ENCODE measurements around the gene DECR2. TPM values are rescaled to one million over a fixed set of nuclear protein-coding genes. Genes with fewer than 3 reads are reported as not detected.

The DECR2 gene, protein sequence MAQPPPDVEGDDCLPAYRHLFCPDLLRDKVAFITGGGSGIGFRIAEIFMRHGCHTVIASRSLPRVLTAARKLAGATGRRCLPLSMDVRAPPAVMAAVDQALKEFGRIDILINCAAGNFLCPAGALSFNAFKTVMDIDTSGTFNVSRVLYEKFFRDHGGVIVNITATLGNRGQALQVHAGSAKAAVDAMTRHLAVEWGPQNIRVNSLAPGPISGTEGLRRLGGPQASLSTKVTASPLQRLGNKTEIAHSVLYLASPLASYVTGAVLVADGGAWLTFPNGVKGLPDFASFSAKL
- 100 to 1,000 TPM in 1 of 4 donors, 10 to 100 TPM in 3; 10.6 to 106 (median 31.9) TPM for total RNA-seq

DNA sequence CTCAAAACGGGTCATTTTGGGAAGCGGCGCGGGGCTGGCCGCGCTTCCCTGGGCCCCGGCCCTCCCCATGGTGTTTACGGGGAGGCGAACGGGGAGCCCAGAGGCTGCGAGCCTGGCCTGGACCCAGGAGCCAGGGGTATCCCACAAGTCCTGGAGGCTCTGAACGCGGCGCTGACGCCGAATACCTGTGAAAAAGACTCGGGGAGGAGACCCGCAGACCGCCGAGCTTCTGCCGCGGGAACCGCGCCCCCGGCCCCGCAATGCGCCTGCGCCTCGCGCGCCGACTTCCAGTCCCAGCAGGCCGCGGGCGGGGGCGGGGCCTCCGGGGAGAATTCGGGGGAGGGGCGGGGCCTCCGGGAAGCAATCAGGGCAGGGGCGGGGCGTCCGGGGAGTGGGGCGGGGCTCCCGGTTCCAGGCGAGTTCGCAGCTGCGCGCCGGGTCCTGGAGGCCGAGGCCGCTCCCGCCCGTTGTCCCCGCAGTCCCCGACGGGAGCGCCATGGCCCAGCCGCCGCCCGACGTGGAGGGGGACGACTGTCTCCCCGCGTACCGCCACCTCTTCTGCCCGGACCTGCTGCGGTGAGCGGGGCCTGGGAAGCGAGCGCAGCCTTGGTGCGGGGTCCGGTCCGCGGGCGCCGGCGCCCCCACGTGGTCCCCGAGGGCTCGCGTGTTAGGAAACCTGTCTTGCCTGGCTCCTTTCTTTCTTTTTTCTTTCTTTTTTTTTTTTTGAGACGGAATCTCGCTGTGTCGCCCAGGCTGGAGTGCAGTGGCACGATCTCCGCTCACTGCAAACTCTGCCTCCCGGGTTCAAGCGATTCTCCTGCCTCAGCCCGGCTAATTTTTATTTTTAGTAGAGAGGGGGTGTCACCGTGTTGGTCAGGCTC, at the start of gene DECR2:
DECR2 (plus strand) TSS at position 418 of the 881 bp plus-strand sequence; CDS start at position 497, 79 bp downstream.
- intact Hi-C loops (cut with DNase I; ENCODE audit: low total_unique reads), result no loop called here
- peak within 1 kb of the TSS; percentile 70 to 84 for H3K4me3 ChIP-seq
- TF ChIP-seq, protein P1, sequence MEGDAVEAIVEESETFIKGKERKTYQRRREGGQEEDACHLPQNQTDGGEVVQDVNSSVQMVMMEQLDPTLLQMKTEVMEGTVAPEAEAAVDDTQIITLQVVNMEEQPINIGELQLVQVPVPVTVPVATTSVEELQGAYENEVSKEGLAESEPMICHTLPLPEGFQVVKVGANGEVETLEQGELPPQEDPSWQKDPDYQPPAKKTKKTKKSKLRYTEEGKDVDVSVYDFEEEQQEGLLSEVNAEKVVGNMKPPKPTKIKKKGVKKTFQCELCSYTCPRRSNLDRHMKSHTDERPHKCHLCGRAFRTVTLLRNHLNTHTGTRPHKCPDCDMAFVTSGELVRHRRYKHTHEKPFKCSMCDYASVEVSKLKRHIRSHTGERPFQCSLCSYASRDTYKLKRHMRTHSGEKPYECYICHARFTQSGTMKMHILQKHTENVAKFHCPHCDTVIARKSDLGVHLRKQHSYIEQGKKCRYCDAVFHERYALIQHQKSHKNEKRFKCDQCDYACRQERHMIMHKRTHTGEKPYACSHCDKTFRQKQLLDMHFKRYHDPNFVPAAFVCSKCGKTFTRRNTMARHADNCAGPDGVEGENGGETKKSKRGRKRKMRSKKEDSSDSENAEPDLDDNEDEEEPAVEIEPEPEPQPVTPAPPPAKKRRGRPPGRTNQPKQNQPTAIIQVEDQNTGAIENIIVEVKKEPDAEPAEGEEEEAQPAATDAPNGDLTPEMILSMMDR (IDR thresholded peaks at IDR 0.05), result peak; percentile 51 to 77 (median 69)
- TF ChIP-seq POLR2A (IDR thresholded peaks at IDR 0.05), result peak; percentile 83 to 87
- DNase-seq, result peak; percentile 96
- H3K4me1 ChIP-seq, result peaks cover 2% of the 10 kb centered on the region in 2 donors
- H3K27me3 ChIP-seq, result no peaks in the 10 kb centered on the region
- no peaks in the 10 kb centered on the region for H3K9me3 ChIP-seq
- peak within 1 kb of the TSS; percentile 92 for H3K27ac ChIP-seq
- no peaks in the 10 kb centered on the region for H3K36me3 ChIP-seq

DNA sequence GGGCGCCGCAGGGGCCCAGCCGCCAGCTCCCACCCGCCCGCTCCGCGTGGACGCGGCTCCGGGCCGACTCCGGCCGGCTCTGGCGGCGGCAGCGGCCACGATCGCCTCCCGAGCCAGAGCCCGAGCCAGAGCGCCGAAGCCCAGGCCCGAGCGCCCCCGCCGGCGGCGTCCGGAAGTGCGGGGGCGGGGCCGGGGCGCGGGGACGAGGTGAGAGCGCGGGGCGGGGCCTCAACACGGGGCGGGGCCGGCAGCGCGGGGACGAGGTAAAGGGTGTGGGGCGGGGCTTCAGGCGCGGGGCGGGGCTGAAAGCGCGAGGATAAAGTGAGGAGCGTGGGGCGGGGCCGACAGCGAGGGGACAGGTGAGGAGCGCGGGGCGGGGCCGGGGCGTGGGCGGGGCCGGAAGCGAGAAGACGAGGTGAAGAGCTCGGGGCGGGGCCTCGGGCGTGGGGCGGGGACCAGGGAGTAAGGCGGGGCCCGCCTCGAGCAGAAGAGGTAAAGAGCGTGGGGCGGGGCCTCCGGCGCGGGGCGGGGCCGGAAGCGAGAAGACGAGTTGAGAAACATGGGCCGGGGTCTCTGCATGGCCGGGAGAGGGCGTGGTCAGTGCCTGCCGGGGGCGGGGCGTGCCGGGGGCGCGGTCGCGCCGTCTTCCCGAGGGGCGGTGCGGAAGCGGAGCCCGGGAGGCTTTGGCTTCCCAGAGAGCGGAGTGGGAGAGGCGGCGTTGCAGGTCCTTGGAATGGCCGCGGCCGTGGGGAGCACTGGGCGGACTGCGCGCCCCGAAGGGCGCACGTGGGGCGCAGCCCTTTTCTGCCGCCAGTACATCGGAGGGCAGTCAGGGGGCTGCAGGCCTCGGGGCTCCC, 48.9 kb upstream of the DECR2 start, which contains the start of gene AXIN1:
AXIN1 (minus strand) TSS at position 177 of the 857 bp plus-strand sequence. CDS start 5,698 bp downstream, outside the sequence.
- peak within 1 kb of the TSS; percentile 77 to 78 for H3K27ac ChIP-seq
- DNase-seq, result peak; percentile 99 to 100
- peak within 1 kb of the TSS; percentile 30 to 79 for H3K4me3 ChIP-seq
- intact Hi-C loops (cut with DNase I; ENCODE audit: low total_unique reads), result no loop called here
- no peaks in the 10 kb centered on the region for H3K9me3 ChIP-seq
- H3K27me3 ChIP-seq, result no peaks in the 10 kb centered on the region
- H3K4me1 ChIP-seq, result peaks cover 0 to 6% of the 10 kb centered on the region in 2 donors
- TF ChIP-seq, protein P1 (IDR thresholded peaks at IDR 0.05), result peak in 3 of 4 experiments; percentile 61 to 79 (median 78)
- peak; percentile 58 to 75 for TF ChIP-seq POLR2A (IDR thresholded peaks at IDR 0.05)
- H3K36me3 ChIP-seq, result no peaks in the 10 kb centered on the region

DNA sequence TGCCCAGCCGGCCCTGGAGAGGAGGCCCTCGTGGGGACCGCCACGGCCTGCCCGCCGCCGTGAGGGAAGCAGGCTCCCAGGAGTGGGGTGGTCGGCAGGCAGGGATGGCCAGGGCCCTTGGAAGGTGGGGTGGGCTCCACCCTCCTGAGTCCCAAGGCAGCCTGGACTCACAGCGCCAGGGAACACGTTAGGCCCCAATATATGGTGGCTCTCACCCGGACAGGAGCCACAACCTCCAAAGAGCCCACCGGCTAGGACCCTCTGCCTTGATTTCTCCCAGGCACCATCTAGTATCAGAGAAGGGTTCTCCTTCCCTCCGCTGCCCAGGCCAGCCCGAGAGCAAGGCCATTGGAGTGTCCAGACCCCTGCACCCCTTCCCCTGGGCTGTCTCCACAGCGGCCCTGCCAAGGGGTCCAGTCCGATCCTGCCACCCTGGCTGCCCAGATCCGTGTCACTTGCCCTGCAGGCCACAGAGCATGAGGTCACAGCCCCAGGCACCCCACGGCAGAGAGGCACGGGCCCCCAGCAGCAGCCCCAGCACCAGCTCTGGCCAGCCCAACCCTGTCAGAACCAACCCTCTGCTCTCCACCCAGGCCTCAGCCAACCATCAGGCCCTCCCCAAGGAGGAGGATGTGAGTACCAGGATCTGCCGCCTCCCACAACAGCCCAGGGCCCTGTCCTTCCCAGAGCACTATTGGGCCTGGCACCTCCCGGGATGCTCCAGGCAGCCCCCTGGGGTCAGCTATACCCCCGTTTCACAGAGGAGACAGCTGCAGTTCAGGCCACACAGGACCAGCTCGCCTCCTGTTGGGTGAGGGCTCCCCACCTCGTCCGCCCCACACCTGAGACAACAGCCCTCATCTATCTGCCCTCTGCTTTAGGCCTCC, 48.0 kb upstream of the DECR2 start:
- peak overlapping the region; percentile 3 to 33 for H3K4me3 ChIP-seq
- H3K9me3 ChIP-seq, result no peaks in the 10 kb centered on the region
- DNase-seq, result peak in 1 of 2 donors; percentile 40
- no peaks in the 10 kb centered on the region for H3K27me3 ChIP-seq
- peaks cover 0 to 6% of the 10 kb centered on the region in 2 donors for H3K4me1 ChIP-seq
- intact Hi-C loops (cut with DNase I; ENCODE audit: low total_unique reads), result no loop called here
- no peaks in the 10 kb centered on the region for H3K36me3 ChIP-seq
- TF ChIP-seq POLR2A (IDR thresholded peaks at IDR 0.05), result no peak
- TF ChIP-seq, protein P1 (IDR thresholded peaks at IDR 0.05), result no peak
- H3K27ac ChIP-seq, result peak overlapping the region; percentile 23 to 77

DNA sequence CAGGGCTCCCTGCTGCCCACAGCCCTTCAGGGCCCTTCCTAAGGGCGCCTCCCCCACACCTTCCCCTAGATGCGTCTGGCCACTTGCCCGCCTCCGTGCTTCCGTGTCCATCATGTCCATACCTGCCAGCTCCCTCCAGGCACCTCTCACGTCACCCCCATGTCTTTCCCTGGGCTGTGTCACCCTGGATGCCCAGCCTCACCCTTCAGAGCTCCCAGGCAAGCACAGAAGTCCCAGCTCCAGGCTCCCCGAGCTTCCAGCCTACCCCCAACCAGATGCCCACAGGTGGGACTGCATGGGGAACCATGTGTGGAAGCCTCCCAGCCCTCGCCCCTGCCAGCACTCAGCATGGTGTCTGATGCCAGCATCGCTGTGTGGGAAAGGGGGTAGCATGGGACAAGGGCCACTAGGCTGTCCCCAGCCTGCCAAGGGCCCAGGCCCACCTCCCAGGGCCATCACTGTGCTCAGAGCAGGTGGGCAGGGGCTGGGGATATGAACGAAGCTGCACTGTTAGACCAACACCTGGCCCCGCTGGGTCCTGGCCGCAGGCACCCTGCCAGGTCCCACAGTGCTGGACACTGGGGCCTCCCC, 47.3 kb upstream of the DECR2 start:
- Histone ChIP-seq H3K9me3 (no peaks in the 10 kb centered on the region), H3K27ac (no peak overlapping the region), H3K4me1 (peaks cover 0 to 6% of the 10 kb centered on the region in 2 donors), H3K36me3 (no peaks in the 10 kb centered on the region), H3K27me3 (no peaks in the 10 kb centered on the region), H3K4me3 (no peak overlapping the region)
- no peak for DNase-seq
- TF ChIP-seq, protein P1 (IDR thresholded peaks at IDR 0.05), result no peak
- no peak for TF ChIP-seq POLR2A (IDR thresholded peaks at IDR 0.05)
- intact Hi-C loops (cut with DNase I; ENCODE audit: low total_unique reads), result no loop called here

All from uterus (tissue), 4 donors.